ENCODE results near the gene PBRM1.

- TF ChIP-seq EZH2 (IDR thresholded peaks at IDR 0.05; ENCODE audit: insufficient read depth, poor library complexity, severe bottlenecking) = no peak
- TF ChIP-seq EZH2phosphoT487 (IDR thresholded peaks at IDR 0.05; ENCODE audit: insufficient read depth, low read depth) = no peak
Measured at GRCh38 chr3:52509753-52510328, 175.9 kb downstream of the PBRM1 start.

All from GM23248 (cell line).